CD4-positive, alpha-beta T cell treated with Interleukin-6 for 4 hours (primary cell): ENCODE data around the gene CACNA1C.

Experiments used
- DNase-seq: peaks from one replicate; pipeline ENCODE4 v3.0.0-alpha.2; 2020; ENCODE audit warnings: mixed read lengths

Gene CACNA1C

DNA sequence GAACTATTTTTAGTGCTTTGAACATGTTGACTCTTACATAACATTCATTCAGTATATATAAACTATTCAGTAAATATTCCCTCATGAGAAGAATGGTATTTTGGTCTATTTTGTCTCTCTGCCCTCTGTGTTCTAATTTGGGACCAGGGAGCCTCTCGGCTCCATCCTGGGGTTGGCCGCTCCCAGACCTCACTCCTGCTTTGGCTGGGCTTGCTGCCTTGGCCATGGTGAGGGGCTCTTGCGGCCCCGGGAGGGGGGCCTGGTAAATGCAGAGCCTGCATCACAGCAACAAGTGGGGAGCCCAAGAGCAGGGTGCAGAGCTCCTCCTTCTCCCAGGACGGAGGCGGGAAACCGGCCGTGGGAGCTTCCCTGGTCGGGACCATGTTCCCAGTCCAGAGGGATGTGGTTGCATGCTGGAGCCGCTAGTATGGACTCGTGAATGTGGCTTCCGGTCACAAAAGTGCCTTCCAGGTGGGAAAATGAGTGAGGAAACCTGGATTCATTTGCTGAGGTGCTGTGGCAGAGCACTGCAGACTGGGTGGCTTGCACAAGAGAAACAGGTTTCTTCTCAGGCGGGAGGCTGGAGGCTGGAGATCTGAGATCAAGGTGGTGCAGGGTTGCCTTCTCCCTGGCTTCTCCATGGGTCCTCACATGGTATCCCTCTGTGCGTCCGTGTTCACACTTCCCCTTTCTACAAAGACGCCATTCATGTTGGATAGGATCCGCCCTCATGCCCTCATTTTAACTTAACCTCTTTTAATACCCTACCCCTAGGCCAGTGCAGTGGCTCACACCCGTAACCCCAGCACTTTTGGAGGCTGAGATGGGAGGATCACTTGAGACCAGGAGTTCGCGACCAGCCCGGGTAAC lies 250.2 kb downstream of the CACNA1C start:
- DNase-seq = no peak

DNA sequence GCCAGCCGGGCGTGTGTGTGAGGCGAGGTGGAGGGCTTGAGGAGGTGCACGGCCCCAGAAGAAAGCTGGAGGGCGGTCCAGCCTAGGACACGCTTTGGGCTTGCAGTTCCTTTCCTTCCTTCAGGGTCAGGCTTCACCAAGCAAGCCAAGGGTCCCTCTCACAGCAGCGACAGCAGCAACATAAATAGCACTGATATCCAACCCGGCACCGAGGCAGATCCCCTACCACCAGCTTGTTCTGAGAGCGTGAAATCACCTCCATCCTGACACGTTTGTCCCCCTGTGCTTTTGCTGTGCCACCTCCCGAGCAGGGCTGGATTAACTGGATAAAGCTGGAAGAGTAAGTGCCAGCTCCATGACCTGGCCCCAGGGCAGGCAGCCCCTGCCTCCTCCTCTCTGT lies 251.4 kb downstream of the CACNA1C start:
- DNase-seq = no peak

DNA sequence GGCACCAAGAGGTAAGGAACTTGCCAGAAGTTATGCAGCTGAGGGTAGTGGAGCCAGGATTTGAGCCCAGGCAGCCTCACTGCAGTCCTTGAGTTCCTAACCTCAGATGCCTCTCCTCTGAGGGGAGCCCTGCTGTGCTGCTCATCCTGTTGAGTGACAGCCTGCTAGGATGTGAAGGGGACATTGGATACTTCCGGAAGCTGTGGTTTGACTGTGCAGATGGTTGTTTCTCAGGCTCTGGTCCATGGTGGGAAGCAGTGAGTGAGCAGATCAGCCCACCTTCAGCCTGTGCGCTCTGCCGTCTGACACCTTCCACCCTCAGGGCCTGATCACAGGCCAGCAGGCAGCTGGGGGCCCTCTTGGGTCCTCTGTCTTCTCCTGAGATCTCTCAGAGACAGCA lies 253.2 kb downstream of the CACNA1C start:
- DNase-seq = no peak

DNA sequence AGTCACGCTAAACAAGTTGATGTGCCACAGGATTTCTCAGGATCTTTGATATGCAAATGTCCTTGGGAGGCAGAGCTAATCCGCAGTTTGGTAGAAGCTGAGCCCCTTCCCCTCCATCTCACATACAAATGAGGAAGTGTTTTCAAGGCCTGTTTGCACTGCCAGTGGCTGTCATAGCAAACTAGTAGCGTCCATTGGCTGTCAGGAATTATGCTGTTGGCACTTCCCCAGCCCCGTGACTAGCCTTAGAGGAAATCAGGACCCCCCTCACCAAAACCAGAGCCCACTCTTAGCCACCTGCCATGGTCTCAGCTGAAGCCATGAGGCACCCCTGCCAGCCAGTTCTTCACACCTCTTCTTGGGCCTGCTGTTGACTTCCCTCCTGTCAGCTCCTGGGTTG lies 253.9 kb downstream of the CACNA1C start:
- no peak for DNase-seq

DNA sequence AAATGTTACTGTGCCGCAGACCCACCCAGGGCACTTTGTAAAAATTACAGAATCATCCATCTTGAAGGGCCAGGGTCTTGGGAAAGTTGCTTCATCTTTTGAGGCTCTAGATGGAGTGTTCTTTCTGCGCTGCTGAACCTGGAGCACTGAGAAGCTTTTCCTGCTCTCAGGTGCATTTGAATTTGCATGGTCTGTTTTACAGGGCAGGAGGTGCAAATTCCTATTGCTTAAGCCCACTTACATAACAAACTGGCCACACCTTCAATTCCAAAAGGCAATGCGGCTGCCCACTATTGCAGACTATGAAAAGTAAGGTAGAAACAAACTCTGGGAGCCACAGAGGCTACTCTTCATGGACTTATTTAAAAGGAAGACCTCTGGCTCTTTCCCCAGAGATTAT lies 254.8 kb downstream of the CACNA1C start:
- no peak for DNase-seq

DNA sequence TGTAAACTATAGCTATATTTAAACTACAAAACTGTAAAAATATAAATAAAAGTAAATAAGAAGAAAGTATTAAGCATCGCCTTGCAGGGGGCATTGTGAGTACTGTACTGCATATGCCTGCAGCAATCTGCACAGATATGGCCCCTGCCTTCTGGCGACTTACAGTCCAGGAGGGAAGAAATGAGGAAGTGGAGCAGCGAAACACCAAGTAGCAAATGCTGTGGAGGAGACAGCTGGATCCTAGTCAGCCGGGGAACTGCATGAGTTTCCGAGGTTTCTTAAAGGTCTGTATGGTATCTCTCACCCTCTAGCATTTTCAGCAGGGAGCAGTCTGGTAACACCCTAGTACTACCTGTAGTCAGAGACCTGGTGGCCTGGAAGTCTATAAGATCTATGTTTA lies 256.9 kb downstream of the CACNA1C start:
- no peak for DNase-seq

DNA sequence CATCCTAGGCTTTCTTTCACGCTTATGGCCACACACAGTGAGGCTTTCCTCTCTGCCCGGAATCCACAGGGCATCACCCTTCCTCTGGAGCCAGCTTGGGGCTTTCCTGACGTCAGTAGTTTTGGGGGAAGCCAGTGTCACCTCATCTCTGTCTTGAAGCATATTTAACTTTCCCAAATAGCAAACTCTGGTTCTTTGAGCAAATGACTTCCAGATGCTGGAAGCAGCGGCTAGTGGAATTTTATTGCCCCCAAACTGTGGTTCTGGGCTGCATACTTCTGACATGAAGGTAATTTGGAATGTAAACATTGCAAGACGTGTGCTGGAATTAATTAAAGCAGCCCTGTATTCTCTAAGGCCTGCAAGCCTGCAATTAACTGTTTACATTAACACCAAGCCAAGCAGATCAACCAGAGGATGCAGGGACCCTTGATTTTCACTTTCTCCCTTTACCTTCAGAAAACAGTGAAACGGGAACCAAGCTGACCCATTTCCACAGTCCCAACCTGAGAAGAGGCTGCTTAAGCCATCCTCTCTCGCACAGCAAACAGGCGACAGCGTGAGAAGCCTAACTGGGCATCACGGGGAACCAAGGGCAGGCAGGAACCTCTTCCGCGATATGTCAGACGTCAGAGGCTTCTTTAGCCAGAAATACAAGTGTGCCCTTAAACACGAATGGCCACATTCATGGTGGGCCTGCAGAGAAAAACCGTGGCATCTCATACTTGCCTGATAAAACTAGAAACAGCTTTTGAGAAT lies 258.4 kb downstream of the CACNA1C start:
- DNase-seq = no peak

DNA sequence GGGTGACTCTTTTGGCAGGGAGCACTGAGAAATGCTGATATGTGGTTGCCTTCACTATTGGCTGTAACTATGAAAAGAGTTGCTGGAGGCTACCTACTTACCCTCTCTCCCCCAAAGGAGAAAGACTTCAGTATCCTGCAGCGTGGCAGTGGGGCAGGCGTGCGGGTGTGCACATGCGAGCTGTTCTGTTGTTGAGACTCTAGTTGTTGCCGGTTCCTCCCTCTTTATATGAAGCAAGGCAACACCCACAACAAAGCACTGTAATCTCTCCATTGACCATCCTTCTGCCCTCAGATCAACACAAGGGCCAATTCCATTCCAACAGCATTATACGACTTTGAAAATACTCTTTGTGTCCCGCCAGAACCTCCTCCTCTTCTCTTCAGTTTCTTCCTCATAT lies 259.4 kb downstream of the CACNA1C start:
- no peak for DNase-seq

DNA sequence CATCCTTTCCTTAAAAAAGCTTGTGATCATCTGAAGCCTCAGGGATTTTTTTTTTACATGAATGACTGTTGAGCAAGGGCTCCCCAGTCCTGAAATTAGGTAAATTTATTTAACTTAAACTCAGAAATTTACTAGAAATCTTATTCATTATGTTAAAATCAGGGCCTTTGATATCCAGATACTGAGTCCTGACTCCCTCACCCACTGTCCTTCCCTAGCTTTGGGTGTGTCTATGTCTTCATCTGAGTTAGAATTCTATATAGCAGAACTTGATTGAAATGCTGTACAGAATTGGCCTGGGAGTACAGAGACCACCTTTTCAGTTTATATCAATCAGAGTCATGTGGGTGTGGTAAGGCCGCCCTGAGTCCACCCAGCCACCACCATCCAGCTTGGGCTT lies 260.0 kb downstream of the CACNA1C start:
- DNase-seq = no peak

DNA sequence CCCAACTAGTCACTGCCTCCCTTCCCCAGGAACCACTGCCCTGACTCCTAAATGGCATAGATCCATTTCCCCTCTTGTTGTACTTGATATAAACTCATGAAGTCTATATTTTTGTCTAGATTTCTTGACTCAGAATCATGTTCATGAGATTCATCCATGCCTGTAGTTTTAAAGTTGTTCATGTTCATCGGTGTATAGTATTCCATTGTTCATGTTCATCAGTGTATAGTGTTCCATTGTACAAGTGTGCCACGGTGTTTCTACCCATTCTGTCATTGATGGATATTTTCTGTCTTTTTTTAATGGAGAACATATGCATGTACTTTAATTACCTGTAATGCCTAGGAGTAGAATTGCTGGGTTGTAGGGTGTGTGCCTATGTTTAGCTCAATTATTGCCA lies 261.7 kb downstream of the CACNA1C start:
- no peak for DNase-seq

DNA sequence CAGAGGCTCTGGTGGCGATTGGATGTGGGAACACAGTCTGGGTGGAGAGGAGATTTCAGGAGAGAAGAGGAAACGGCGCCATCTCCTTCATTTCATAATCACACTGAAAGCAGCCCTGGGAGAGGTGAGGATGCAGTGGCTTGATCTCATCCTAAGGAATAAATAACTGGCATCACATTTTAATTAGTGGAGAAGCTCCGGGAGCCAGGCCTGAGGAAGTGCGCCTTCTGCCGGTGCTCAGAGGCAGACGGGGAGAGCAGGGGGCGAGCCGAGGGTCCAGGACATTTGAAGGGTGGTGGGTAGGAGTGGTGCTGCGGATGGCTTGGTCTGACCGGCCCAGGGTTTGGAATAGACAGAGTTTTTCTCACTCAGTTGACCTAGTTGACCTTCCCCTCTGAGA lies 265.0 kb downstream of the CACNA1C start:
- no peak for DNase-seq

DNA sequence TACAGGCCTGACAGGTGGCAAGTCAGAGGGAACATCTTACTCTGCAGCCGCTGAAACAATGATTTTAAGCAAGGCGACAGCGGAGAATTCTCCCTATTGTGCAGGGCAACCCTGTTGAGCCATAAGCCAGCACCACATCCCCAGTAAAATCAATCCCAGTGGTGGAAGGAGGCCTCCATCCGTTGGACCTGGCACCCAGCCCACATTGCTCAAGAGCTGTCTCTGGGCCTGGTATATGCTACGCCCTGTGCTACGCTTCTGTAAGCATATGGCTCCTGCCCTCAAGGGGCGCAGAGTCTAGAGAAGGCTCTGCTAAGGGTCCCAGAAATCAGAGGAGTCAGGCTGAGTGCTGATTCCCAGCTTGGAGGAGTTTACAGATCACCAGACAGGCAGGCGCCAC lies 265.5 kb downstream of the CACNA1C start:
- no peak for DNase-seq

DNA sequence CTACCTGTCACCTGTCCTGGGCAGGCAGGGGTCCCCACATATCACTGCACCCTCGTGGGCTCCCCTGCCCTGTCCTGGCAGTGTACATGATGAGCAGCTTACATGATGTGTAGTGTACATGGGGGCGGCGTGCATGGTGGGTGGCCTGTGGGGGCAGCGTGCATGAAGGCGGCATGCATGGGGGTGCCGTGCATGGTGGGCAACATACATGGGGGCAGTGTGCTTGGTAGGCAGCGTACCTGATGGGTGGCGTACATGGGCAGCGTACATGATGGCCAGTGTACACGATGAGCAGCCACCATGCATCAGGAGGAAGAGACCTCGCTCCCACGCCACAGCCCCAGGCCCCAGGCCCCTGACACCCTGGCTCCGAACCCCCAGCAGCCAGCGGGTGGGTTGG lies 266.3 kb downstream of the CACNA1C start:
- DNase-seq = no peak

DNA sequence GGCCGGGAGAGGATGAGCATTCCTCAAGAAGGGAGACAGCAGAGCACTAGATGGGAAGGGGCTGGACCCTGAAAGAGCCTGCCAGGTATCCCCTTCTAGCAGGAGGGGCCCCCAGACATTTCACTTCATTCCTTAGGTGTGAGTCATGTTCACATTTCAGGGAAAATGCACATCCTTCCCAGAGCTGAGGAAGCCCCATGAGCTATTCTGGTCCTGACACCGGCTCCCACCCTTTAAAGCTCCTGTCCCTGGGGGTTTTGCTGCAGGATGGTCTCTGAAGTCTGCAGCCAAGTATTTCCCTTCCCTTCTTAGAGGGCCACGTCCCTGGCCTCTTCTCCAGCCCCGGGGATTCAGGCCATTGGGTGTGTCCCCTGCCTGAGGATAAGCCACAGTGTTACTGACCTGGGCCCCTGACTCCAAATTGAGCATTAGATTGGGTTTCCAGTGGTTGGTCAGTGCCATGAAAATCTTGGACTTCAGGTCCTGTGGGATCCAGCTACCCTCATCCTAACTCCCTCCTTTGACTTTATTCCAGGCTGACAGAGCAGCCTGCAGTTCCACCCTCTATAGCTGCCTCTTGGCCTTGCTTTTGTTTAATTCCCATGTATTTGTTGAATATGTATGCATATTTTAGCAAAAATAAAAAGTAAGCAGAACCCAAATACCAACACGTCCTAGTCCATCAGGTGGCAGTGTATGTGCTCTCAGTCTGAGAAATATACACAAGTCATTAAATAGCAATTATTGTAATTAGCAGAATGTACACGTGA lies 267.1 kb downstream of the CACNA1C start:
- DNase-seq = no peak

DNA sequence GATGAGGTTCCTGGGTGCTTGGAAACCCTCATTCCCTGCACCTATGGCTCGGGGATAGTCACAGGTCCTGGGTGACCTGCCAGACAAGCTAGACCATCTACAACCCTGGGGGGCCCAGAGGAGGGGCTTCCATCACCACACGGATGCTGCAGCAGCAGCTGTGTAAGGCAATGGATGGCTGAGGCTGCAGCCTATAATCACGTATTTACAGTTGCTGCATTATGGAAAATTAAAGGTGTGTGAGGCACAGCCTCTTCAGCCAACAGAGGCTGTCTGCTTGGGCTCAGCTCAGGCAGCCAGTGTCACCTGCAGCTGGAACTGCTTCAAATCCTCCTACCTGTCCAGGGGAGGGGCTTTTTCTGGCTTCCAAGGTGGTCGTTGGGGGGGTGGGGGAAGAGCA lies 268.1 kb downstream of the CACNA1C start:
- DNase-seq = no peak

DNA sequence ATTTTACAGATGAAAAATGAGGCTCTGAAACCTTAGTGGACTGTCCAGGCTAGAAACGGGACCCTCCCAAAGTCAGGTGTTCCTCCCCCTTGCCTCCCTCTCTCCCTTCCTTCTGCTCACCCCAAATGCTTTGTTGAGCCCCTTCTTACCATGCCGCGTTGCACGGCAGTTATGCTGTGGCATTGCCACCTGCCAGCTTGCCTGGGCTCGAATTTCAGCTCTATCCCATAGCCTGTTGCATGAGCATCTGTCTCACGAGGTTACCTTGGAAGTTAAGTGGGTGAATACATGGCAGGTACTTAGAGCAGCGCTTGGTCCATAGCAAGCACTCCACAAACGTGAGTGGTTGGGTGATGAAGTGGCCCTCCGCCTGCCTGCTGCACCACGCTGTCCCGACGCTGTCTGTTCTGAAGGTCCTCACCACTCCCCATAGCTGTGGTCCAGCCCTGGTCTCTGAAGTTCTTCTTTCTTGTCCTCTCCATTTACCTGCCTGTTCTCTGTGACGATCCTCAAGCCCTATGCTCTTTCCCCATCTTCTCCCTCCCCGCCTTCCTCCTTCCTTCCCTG lies 269.9 kb downstream of the CACNA1C start:
- no peak for DNase-seq

DNA sequence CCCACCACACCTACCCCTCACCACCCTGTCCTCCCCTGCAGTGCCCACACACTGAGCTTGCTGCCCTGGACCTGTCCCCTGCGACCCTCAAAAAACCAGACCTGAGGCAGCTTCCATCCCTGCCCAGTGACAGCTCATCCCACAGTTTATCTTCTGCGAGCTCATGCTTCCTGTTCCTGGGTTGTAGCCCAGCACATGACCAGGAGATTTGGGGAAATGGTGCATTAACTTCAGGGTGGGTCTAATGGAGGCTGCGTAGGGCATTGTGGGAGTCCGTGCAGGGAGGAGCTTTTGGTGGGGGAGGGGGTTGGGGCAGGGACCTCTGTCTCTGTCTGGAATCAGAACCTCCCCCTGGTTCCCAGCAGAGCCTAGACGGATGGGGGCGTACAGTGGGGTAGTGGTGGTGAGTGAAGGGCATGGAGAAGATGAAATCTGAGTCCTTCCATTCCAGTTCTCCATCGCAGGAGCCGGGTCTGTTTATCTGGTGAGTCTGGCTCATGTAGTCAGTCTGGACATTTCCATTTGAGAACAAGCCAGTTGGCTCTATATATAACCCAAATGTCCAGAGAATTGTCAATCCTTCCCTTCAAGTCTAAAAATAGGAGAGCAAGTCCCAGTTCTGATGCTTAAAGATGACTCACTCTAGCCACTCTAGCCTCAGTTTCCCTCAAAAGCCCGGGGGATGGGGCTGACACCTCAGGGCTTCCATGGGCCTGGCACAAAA lies 270.9 kb downstream of the CACNA1C start:
- no peak for DNase-seq

DNA sequence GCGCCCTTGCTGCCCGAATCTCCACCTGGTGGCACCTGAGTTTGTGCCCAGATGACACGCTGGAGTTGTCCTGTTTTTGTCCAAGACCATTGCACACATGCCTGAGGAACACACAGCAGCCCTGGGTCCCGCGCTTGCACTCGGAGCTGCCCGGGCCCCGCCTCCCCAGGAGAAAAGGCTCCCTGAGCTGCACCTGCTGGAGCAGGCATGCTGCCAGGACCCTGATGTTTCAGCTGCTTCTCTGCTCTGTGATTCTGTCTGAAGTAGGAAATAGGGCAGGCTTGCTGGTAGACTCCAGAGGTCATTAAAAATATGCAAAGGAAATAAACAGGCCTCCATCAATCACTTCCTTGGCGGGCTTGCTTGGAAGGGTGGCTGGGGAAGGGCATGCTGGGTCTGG lies 271.6 kb downstream of the CACNA1C start:
- no peak for DNase-seq

DNA sequence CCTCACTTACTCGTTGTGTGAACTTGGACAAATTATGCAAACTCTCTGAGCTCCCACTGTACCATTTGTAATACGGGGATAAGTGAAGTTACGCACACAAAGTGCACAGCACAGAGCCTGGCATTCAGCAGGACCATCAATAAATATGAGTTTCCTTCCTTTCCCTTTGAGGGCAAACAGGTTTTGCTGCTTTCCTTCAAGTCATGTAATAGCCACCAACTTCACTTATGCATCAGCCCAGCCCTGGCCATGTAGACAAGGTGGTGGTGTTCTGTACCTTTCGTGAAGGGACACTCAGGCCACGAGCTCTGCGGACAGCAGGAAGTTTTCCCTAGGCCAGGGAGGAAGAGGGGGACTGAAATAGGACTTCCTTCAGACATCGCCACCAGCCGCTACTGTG lies 272.7 kb downstream of the CACNA1C start:
- no peak for DNase-seq

DNA sequence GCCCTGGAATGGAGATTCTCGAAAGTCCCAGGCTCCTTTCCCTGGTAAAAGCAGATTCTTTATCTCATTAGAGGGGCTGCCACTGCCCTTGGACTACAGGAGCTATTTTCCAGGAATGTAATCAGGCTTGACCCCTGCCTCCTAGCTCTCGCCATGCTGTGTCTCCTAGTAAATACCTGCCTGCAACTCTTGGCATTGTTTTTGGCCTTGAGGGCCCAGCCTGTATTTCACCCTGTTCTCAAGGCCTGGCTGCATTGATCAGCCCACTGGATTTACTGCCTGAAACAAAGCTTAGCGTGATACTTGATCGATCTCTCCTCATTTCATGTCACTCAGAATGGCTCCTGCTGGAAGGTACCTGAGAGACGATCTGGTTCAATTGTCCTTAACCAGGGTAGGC lies 273.7 kb downstream of the CACNA1C start:
- no peak for DNase-seq

DNA sequence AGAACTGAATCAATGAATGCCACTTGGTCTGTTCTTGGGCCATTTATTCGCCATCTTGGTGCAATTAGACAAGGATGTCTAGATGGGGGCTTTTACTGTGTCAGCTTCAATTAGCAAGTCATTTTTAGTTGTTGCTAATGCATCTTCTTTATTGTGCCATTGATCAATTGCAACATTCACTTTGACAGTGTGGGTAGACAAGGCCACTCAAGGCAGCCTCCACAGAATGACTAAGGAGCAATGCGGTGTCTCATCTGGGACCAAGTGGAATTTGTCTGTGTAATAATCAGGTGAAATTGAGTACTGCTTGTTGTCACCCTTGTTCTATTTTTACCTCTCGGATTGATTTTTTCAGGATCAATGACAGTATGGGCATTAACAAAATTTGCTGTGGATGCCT lies 275.9 kb downstream of the CACNA1C start:
- no peak for DNase-seq

DNA sequence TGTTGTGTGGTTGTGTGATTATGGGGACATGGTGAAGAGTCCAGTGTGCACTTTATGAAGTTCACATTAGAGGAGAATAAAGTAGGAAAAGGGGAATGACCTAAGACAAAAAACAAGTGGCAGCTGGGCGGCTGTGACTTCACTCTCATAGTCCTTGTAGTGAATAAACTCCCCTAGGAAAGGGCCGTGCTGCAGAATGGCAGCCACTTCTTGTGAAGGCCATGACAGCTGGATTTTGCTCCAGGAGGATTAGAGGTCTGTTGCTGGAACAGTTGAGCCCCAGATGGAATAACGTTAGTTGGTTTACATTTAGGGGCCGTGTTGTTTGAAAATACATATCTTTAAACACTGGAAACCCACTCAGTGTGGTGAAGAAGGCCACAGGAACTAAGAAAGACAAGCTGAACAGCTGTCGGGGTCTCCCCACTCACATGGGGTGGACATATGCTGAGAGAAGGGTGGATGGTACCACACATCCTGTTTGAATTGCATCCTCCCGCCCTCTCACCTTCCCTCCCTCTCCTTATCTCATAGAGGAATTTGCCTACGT lies 276.9 kb downstream of the CACNA1C start:
- no peak for DNase-seq
